Activated gamma-delta T cell treated with Interleukin-2 at 50 U/mL for 16 hours (primary cell): ENCODE results near the gene SETDB2.

Experiments
- DNase-seq: peaks from one replicate; pipeline ENCODE4 v3.0.0-alpha.2; 2020

Gene SETDB2

GRCh38 chr13:49429121-49429520 is 15.0 kb upstream of the SETDB2 start:
- no peak for DNase-seq

- DNase-seq = no peak
These were observed 8.1 kb upstream of the SETDB2 start for GRCh38 chr13:49435992-49436391.

DNA sequence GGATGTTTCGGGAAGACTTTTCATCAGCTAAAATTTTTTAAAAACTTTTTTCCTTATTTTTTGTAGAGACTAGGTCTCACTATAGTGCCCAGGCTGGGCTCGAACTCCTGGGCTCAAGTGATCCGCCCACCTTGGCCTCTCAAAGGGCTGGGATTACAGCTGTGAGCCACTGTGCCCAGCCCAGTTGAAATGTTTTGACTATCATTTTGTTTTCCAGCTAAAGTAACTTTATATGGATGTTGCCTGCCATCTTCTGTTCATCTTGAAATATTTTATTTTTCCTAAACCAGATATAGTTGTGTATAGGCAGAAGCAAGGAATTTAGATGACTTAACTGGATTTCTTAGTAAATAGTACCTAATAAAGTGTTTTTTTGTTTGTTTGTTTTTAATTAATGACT is 7.2 kb upstream of the SETDB2 start:
- DNase-seq = no peak

DNA sequence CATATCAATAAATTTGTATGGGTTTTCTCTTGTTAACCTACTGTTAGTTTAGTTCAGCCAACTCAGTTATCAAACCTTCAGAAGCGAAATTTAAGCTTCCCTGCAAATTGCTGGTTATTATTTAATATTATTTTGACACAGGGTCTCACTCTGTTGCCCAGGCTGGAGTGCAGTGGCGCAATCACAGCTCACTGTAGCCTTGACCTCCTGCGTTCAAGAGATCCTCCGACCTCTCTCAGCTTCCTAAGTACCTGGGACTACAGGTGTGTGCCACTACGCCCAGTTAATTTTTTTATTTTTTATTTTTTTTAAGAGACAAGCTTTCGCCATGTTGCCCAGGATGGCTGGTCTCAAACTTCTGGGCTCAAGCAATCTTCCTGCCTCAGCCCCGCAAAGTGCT is 6.4 kb upstream of the SETDB2 start:
- DNase-seq = no peak

GRCh38 chr13:49439609-49440008 is 4.5 kb upstream of the SETDB2 start:
- DNase-seq = no peak

GRCh38 chr13:49441312-49441711 is 2.8 kb upstream of the SETDB2 start:
- no peak for DNase-seq

- DNase-seq = no peak
These were observed 2.2 kb upstream of the SETDB2 start for GRCh38 chr13:49441846-49442245.

GRCh38 chr13:49443357-49443703 is 744 bp upstream of the SETDB2 start:
- peak; percentile 15 for DNase-seq

GRCh38 chr13:49444524-49445395 is 686 bp downstream of the SETDB2 start:
- peak; percentile 14 for DNase-seq

DNA sequence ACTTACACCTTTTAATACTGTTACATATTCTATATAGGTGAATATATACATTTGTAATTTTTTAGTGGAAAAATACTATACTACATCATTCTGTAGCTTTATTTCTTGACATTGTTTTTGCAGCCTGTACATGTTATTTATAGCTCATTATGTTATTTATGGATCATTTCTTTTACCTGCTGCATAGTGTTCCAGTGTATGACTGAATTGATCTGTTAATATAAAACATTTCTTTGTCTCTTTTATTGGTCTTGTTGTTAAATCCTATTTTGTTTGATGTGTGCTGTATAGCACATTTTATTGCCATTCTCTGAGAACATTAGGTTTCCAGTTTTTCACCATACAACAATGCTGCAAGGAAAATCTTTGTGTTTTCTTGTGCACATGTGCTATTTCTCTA is 2.4 kb downstream of the SETDB2 start:
- DNase-seq = no peak

DNA sequence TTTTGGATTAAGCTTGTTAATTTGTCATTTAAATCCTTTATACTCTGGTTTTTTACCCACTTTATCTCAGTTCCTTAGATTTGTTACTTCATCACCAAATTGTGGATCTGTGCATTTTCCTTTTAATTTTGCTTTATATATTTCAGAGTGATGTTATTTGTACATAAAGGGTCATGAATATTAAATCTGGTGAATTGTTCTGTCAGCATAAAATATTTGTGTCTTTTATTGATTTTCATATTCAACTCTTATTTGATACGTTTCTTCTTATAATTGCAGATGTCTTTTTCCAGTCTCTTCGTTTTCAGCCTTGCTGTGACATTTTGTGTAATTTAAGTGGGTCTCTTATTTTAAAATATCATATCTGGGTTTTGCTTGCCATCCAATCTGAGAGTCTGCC is 4.7 kb downstream of the SETDB2 start:
- no peak for DNase-seq

GRCh38 chr13:49450105-49450819 is 6.2 kb downstream of the SETDB2 start:
- no peak for DNase-seq

GRCh38 chr13:49452725-49453457 is 8.8 kb downstream of the SETDB2 start:
- DNase-seq = no peak

- DNase-seq = no peak
These were observed 9.4 kb downstream of the SETDB2 start for GRCh38 chr13:49453465-49453864.

- DNase-seq = no peak
These were observed 10.4 kb downstream of the SETDB2 start for GRCh38 chr13:49454388-49455006.

DNA sequence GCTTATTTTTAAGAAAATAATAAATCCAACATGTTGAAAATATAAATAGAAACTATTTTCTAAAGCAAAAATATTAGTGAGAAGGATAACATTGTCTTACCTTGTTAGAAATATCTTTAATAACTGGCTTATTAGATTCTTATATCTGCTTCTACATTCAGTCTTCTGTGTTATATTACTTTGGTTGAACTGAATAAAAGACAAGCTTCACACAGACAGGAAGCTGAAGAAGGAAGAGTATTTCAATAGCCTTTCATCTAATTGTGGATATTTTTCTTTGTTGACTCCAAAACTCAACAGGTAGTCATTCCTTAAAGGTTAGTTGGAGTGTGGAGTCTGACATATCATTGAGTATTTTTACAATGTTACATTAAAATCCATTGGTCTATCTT is 10.9 kb downstream of the SETDB2 start:
- DNase-seq = no peak

GRCh38 chr13:49456156-49456555 is 12.1 kb downstream of the SETDB2 start:
- no peak for DNase-seq

GRCh38 chr13:49457221-49457620 is 13.1 kb downstream of the SETDB2 start:
- DNase-seq = no peak

GRCh38 chr13:49459580-49459979 is 15.5 kb downstream of the SETDB2 start:
- no peak for DNase-seq

- DNase-seq = no peak
These were observed 20.0 kb downstream of the SETDB2 start for GRCh38 chr13:49464085-49464484.

GRCh38 chr13:49464621-49465325 is 20.7 kb downstream of the SETDB2 start:
- no peak for DNase-seq

DNA sequence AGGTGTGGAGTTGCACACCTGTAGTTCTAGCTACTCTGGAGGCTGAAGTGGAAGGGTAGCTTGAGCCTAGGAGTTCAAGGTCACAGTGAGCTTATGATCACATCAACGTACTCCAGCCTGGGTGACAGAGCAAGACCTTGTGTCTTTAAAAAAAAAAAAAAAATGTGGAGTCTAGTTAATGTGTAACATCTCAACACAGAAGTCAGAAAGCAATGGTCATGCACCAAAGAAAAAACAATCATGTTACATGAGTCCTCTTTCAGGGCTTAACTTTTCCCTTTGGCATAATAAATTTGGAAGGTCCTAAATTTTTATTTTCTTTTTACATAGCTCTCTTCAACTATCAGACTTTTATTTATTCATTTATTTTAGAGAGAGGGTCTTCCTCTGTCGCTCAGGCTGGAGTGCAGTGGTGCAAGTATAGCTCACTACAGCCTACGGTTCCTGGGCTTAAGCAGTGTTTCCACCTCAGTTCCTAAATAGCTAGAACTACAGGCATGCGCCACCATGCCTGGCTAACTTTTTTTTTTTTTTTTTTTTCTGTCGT is 22.3 kb downstream of the SETDB2 start:
- DNase-seq = no peak
